Measurements from ENCODE around the gene CTBP2.

The CTBP2 gene

DNA sequence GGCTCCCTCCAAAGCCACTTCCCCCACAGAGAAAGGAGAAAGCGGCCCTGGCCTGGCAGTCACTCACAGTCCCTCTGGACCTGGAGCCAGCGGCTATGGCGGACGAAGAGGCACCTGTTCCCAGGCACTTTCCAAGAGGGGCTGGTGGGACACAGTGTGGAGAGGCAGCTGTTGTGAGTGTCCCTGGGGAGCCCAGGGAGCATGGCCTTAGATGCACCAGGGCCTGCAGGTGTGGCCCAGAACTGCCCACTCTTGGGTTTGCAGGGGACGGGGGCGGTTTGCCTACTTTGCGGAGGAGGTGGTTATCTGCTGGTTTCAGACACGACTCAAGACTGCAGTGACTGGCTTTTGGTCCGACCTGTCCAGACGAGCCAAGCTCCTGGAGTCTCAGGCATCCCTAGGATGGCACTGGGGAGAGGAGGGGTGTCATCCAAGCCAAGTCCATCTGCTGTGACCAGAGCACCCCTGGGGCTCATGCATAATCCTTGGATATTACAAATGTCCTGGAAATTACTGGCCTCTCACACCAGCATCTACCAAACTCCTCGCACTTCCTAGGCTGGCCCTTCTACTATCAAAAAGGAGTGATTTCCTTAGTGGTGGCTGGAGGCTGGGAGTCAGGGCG, 18.4 kb downstream of the CTBP2 start:
- no peak for DNase-seq

GRCh38 chr10:125141150-125141859, 19.1 kb downstream of the CTBP2 start:
- no peak for DNase-seq

GRCh38 chr10:125140151-125140550, 20.2 kb downstream of the CTBP2 start:
- DNase-seq, result no peak

- DNase-seq, result peak; percentile 89
Measured at GRCh38 chr10:125137601-125138438, 22.5 kb downstream of the CTBP2 start.

DNA sequence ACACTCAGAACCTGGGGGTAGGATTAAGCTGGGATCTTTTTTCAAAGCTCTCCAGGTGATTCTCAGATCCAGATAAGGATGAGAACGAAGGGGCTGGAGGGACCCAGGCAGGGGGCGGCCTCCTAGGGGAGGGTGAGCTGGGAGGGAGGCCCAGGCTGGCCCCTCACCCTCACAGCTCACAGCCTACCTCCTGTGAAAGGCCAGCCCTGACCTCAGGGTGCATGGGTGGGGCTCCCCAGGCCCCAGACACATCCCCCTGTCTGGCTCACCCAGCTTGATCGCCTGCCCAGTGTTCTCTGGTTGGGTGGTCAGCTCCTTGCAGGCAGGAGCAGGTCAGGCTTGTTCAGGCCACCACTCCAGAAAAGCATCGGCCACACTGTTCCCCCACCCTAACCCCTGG, 24.3 kb downstream of the CTBP2 start:
- no peak for DNase-seq

GRCh38 chr10:125135771-125136035, 24.7 kb downstream of the CTBP2 start:
- DNase-seq, result no peak

DNA sequence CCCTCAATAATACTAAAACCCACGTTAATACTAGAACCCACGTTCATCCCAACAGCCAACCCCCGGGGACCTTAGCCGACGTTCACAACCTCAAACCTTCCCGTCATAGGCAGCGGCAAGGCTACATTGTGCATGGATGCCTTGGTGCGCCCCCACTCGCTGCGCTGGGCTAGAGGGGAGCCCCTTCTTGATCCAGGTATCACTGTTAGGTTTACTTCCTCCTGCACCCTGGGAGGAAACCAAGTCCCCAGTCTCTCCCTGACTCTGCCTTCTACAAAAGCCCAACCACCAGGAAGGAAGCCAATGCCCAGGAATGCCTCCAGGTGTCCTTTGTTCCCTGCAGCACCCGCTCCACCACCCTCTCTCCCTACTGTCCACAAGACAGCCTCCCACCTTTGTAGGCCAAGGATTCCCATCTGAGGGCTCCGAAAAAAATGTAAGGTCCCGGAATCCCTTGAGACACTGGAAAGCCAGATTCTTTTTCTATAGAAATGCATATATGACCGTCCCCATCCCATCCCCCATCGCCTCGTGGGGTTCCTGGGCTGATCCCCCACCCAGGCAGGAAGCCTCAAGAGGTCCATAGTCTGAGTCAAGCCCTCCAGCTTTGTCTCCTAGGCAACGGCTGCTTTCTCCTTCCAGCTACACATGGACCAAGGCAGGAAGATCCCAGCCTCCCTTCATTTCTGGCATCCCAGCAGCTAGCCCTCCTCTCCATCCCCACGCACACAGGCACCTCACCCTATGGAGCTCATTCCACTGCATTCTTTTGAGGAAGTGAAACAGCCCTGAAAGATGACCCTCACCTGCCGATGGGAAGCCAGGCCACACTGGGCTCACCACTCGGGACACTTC, 25.2 kb downstream of the CTBP2 start:
- DNase-seq, result no peak

DNA sequence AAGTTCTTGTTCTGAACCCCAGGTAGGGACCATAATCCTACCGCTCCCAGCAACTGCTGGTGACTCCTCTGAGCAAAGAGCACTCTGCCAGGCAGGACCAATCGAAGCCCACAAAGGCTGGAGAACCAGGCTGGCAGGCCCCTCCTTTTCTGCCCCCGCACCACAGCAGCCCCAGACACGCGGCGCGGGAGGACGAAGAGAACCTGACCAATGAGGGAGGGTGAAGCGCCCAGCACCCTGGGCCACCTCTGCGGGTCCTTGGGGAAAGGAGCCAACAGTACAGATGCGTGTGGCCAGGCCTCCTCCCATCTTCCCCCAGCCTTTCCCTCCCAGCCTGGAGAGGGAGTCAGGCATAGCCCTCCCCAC, 25.9 kb downstream of the CTBP2 start:
- no peak for DNase-seq

DNA sequence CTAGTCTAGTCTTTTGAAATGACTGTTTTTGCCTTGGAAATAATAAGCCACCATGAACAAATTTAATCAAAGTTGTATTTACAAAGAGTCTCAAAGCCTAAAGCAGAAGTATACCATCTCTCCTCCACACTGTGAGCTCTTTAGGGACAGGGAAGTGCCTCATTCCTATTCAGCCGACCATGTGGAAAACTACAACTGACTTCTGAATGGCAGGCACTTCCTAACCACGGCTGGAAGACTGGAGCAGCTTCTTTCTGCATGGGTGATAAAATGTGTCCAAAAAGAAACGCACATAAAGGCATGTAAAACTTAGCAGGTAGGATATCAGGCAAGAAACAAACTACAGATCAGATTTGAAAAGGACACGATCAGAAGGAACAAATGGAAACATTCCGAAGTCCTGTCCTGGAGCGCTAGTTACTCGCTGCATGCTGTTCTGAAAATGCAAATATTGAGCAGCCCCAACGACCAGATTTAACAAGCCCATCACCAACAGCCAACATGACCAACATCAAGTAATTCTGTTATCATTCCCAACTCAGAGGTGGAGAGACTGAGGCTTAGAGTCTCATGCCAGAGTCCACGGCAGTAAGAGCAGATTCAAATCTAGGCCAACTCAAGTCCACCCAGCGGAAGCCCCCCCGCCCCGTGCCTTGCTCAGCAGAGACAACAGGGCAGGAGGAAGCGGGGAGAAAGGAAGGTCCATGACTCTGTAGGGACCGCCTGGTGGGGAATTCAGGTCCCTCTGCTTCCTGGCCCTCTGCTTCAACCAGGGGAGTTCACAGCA, 26.5 kb downstream of the CTBP2 start:
- DNase-seq, result no peak

DNA sequence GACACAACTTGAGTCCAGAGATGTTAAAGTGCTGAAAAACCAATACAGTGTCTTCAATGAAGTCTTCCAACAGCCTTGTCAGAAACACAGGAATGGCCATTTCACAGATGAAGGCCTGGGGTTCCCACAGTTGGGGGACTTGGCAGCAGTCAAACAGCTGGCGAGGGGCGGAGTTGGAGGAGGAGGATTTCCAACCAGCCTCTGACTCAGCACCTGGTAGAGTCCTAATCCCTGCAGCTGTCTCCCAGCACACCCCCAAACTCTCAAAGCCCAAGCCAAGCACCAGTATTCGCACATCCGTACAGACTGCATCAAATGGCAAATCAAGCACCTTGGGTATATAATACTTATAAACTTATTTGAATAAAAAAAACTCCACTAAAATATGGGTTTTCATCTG, 28.0 kb downstream of the CTBP2 start:
- DNase-seq, result no peak

- DNase-seq, result no peak
Measured at GRCh38 chr10:125130916-125131315, 29.4 kb downstream of the CTBP2 start.

- no peak for DNase-seq
Measured at GRCh38 chr10:125130260-125130659, 30.1 kb downstream of the CTBP2 start.

DNA sequence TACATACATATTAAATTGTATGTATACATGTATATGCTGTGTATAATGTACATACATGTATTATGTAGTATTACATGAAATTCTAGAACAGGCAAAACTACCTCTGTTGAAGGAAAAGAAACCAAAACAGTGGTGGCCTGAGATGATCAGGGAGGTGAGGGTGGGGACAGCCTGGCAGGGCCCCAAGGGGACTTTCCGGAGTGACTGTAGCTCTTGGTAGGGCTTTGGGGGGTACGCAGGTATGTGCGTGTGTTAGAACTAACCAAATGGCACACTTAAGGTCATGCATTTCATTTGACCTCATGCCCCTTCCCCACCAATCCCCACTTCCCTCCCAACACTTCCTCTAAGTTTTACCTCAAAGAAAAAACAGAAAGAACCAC, 31.3 kb downstream of the CTBP2 start:
- DNase-seq, result no peak

DNA sequence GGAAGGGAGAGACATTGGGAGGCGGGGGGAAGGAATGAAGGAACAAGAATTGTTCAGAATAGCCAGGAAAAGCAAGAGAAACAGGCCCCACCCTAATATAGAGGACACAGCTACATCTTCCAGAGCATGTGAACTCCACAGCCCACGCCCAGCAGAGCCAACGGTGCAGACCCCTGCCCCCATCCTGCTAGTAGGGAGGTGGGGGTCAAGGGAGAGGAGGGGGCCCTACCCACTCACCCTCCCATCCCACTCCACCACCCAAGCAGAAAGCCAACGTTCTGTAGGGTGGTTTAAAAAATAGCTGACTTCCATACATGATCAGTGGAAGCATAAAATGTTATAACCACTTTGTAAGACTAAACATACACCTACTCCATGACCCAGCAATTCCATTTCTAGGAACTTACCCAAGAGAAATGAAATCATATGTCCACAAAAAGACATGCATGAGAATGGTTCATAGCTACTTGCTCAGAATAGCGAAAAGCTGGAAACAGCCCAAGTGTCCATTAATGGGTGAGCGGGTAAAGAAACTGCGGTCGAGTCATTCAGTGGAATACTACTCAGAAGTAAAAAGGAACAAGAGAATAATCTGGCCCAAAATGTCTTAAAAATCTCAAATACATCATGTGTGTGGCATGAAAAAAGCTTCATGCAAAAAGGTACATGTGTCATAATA, 31.8 kb downstream of the CTBP2 start:
- no peak for DNase-seq

DNA sequence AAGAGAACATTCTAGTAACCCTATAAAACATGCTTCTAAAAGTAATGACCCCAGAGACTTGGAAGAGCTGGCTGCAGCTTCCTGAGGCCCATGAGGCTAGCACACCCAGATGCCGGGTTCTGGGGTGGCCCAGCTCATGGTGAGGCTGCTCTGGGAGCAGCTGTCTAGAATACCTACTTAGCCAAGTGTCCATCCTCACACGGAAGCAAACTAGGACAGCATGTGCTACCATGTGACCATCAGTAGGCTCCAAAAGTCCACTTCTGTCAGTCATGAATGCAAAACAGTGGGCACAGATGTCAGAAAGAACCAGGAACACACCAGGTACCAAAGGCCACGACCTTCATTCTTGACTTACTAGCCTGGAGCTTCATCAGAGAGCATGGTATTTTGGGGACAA, 32.4 kb downstream of the CTBP2 start:
- DNase-seq, result no peak

DNA sequence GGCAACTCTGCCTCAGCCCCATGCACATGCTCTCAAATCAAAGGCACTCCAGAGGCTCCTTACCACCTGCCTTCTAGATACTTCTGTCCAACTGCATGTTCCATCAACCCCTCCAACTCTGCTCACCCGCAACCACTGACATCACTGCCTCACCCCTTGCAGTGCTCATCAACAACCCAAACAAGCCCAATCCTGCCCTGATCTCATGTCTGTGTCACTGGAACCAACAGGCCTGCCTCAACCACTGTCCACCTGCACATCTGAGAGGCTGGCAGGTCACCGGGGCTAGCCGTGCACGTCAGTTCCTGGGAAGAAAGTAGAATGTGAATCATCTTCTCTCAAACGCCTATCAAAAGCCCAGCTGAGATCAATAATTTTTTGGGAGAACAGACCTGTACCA, 33.3 kb downstream of the CTBP2 start:
- DNase-seq, result no peak

DNA sequence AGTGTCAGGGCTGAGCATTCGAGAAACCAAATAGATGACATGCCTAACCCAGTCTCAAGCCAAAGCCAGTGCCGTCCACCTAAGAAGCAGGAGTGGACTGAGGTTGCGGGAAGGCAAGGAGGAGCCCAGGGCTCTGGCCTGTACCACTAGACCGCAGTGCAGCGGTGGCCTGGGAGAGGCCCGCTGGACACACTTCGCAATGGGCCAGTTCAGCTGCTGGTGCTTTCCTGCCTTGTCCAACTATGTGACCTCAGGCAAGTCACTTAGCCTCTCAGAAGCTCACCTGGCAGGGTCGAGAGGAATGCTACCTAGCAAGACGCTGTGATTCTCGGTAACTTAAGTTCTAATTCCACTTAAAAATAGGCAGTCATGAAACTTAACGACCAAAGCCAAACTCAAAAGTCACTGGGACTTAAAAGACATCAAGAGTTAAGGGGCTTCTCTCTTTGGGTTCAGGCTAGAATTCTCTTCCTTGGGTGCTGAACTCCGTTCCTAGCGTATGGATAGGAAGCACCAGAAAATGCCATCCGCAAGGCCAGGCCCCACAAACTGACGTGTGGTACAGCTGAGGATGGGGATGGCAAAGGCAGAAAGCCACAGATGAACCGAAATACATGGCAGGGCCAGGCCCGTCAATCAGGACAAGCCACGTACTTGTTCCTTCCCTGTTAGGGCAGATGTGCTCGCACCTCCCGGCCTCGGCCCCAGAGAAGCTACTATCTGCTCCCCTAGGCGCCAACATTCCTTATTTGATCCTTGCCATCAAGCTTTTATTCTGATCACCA, 34.2 kb downstream of the CTBP2 start:
- no peak for DNase-seq

GRCh38 chr10:125124907-125125306, 35.5 kb downstream of the CTBP2 start:
- DNase-seq, result no peak

DNA sequence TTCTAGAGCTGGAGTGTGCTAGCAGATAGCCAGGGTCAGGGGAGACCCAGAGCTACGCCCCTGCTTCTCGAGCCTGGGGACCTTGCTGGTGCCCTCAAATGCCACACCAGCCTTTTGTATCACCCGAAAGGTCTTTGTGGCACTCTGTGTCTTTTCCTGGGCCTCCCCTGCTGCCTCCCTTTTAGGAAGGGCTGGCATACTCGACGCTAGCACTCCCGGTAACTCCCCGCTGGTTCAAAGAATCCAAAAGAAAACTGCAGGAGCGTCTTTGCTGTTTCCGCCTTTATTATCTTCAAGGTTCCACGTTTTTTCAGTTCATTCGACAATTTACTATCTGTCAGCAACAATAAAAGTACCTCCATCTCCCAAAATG, 36.3 kb downstream of the CTBP2 start:
- no peak for DNase-seq

- no peak for DNase-seq
Measured at GRCh38 chr10:125123476-125124114, 36.8 kb downstream of the CTBP2 start.

DNA sequence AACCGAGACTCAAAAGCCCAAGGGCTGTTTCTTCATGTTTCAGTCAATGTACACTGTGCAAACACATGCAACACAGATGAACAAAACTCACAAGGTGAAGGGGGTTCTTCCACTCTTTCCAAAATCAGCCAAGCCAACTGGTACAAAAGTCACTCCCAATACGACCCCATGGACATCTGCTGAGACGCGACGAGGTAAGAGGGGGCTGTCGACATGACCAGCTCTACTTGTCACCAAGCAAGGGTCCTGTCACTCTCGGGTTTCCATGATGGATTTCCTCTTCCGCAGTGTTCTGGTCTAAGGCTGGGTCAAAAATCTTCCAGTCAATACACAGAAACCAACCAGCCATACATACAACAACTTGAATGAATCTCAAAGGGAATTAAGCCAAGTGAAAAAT, 37.8 kb downstream of the CTBP2 start:
- DNase-seq, result no peak
